PC-9 (cell line): ENCODE results near the gene FERMT1. TPM values are rescaled to one million over a fixed set of nuclear protein-coding genes. Genes with fewer than 3 reads are reported as not detected.

Experiments used
- BruUV-seq: library from RNA; stranded (reverse); fragments of 400-500 nt; replicated peaks from 2 replicates; lab custom pipeline; 2021; lab: Mats Ljungman, UMichigan
- CTCF ChIA-PET: fragments of 300-600 bp; sonication (Branson Sonifier 250); formaldehyde crosslinking; loops from one replicate; lab custom pipeline; 2022; ENCODE audit warnings: antibody characterized with exemption; lab: Charles Lee
- POLR2A ChIA-PET: fragments of 300-600 bp; sonication (Branson Sonifier 250); formaldehyde crosslinking; loops from one replicate; lab custom pipeline; 2022; ENCODE audit warnings: antibody characterized with exemption; ENCODE audit not compliant: unreplicated experiment; lab: Charles Lee
- DNase-seq, 2 experiments: peaks; one replicate each; pipeline versions ENCODE4 v3.0.0 to v3.0.0-alpha.2; 2015 to 2022; ENCODE audit warnings: mixed read lengths in 1 of 2
- H2AFZ ChIP-seq: fragments of 200-600 bp; sonication (generic); 2 replicates; pipeline ENCODE4 v1.8.1; 2017; ENCODE audit warnings: antibody characterized with exemption
- H3F3A ChIP-seq: fragments of 200-600 bp; sonication (generic); 2 replicates; pipeline ENCODE4 v1.8.1; 2017; ENCODE audit warnings: antibody characterized with exemption, mild to moderate bottlenecking, low read depth; ENCODE audit not compliant: insufficient read depth
- H3K27ac ChIP-seq: fragments of 200-600 bp; sonication (generic); 2 replicates; pipeline ENCODE4 v1.6.1; 2016; ENCODE audit warnings: mixed run types
- H3K27me3 ChIP-seq: fragments of 200-600 bp; sonication (generic); 2 replicates; pipeline ENCODE4 v1.6.1; 2016; ENCODE audit warnings: low read depth, mixed run types; ENCODE audit not compliant: insufficient read depth
- H3K36me3 ChIP-seq: fragments of 200-600 bp; sonication (generic); 2 replicates; pipeline ENCODE4 v1.6.1; 2016; ENCODE audit warnings: low read depth, mixed run types
- H3K4me1 ChIP-seq: fragments of 200-600 bp; sonication (generic); replicated peaks from 2 replicates; pipeline ENCODE4 v1.6.1; 2016; ENCODE audit warnings: mixed run types; ENCODE audit not compliant: insufficient read depth
- H3K4me2 ChIP-seq: fragments of 200-600 bp; sonication (generic); 2 replicates; pipeline ENCODE4 v1.6.1; 2017; ENCODE audit warnings: mixed run types
- H3K4me3 ChIP-seq: fragments of 200-600 bp; sonication (generic); 2 replicates; pipeline ENCODE4 v1.6.1; 2016; ENCODE audit warnings: mixed run types
- H3K79me2 ChIP-seq: fragments of 200-600 bp; sonication (generic); 2 replicates; pipeline ENCODE4 v1.6.1; 2017; ENCODE audit warnings: low read depth, mixed run types
- H3K9me2 ChIP-seq: fragments of 200-600 bp; sonication (generic); 2 replicates; pipeline ENCODE4 v1.8.1; 2017; ENCODE audit warnings: mild to moderate bottlenecking; ENCODE audit not compliant: insufficient read depth
- H3K9me3 ChIP-seq: fragments of 200-600 bp; sonication (generic); 2 replicates; pipeline ENCODE4 v1.8.1; 2016; ENCODE audit warnings: low read depth; ENCODE audit not compliant: insufficient read depth
- H4K20me1 ChIP-seq: fragments of 200-600 bp; sonication (generic); 2 replicates; pipeline ENCODE4 v1.8.1; 2017; ENCODE audit not compliant: insufficient read depth
- CTCF ChIP-seq: fragments of 200-600 bp; sonication (generic); conservative IDR thresholded peaks from 2 replicates; pipeline ENCODE4 v1.6.1; 2017; ENCODE audit warnings: mixed run types, antibody characterized with exemption, mild to moderate bottlenecking, moderate library complexity
- EZH2 ChIP-seq: fragments of 200-600 bp; sonication (generic); IDR thresholded peaks from 2 replicates; pipeline ENCODE4 v1.8.0; 2017; ENCODE audit warnings: antibody characterized with exemption, low read depth
- intact Hi-C: fragments of 100-400 bp; cut with micrococcal nuclease; formaldehyde crosslinking; loops from one replicate; pipeline ENCODE4 v1.10.0; 2022; ENCODE audit not compliant: unreplicated experiment
- total RNA-seq: library from RNA; stranded (reverse); gene quantifications from 2 replicates; pipeline ENCODE4 v1.2.3, GENCODE V29; 2021

Gene FERMT1
- total RNA-seq, 1 experiment from 2014 or later: 20.6 TPM

- no TSS peak for BruUV-seq
- H3F3A ChIP-seq: 0 out of 2 replicates have a peak, but pooled peaks cover 6% of the 10 kb centered on the region
- no peaks in the 10 kb centered on the region for H3K27me3 ChIP-seq
- peaks cover 8% of the 10 kb centered on the region; the same call in 1 of the 2 replicates for H3K36me3 ChIP-seq
- CTCF ChIA-PET: no interaction called here
- DNase-seq: no peak
- intact Hi-C loops: no loop called here
- TF ChIP-seq CTCF: no peak
- TF ChIP-seq EZH2: no peak
- no peak overlapping the region for H3K27ac ChIP-seq
- H3K4me3 ChIP-seq: no peak overlapping the region
- no peaks in the 10 kb centered on the region for H3K9me2 ChIP-seq
- no peaks in the 10 kb centered on the region for H3K79me2 ChIP-seq
- POLR2A ChIA-PET: no interaction called here
- H3K4me2 ChIP-seq: no peak overlapping the region
- no peaks in the 10 kb centered on the region for H4K20me1 ChIP-seq
- no peaks in the 10 kb centered on the region for H3K9me3 ChIP-seq
- no peak overlapping the region for H2AFZ ChIP-seq
- no peaks in the 10 kb centered on the region for H3K4me1 ChIP-seq
Measured at GRCh38 chr20:6104493-6105188, 18.2 kb downstream of the FERMT1 start.

GRCh38 chr20:6103301-6103700 is 19.5 kb downstream of the FERMT1 start:
- H3K9me3 ChIP-seq: no peaks in the 10 kb centered on the region
- BruUV-seq: no TSS peak
- H3K27me3 ChIP-seq: no peaks in the 10 kb centered on the region
- H3K27ac ChIP-seq: no peak overlapping the region
- H3K4me1 ChIP-seq: no peaks in the 10 kb centered on the region
- ChIA-PET CTCF (no interaction called here), POLR2A (no interaction called here)
- no peak overlapping the region for H3K4me2 ChIP-seq
- intact Hi-C loops: no loop called here
- H3K4me3 ChIP-seq: no peak overlapping the region
- no peaks in the 10 kb centered on the region for H3K79me2 ChIP-seq
- 0 out of 2 replicates have a peak, but pooled peaks cover 6% of the 10 kb centered on the region for H3F3A ChIP-seq
- H3K9me2 ChIP-seq: no peaks in the 10 kb centered on the region
- no peak for TF ChIP-seq CTCF
- TF ChIP-seq EZH2: no peak
- H4K20me1 ChIP-seq: no peaks in the 10 kb centered on the region
- no peak overlapping the region for H2AFZ ChIP-seq
- H3K36me3 ChIP-seq: peaks cover 8% of the 10 kb centered on the region; the same call in 1 of the 2 replicates
- no peak for DNase-seq

GRCh38 chr20:6101346-6101745 is 21.5 kb downstream of the FERMT1 start:
- no peaks in the 10 kb centered on the region for H3K27me3 ChIP-seq
- ChIA-PET CTCF (no interaction called here), POLR2A (no interaction called here)
- no peaks in the 10 kb centered on the region for H3K9me2 ChIP-seq
- no peak for DNase-seq
- peaks cover 11% of the 10 kb centered on the region; the same call in 1 of the 2 replicates for H3K36me3 ChIP-seq
- no peak overlapping the region for H2AFZ ChIP-seq
- H4K20me1 ChIP-seq: no peaks in the 10 kb centered on the region
- H3K79me2 ChIP-seq: no peaks in the 10 kb centered on the region
- no peaks in the 10 kb centered on the region for H3K9me3 ChIP-seq
- BruUV-seq: no TSS peak
- 0 out of 2 replicates have a peak, but pooled peaks cover 6% of the 10 kb centered on the region for H3F3A ChIP-seq
- H3K4me1 ChIP-seq: no peaks in the 10 kb centered on the region
- H3K4me3 ChIP-seq: no peak overlapping the region
- no peak overlapping the region for H3K4me2 ChIP-seq
- intact Hi-C loops: no loop called here
- H3K27ac ChIP-seq: no peak overlapping the region
- TF ChIP-seq CTCF (no peak), EZH2 (no peak)
